GM12878 (cell line): ENCODE data around the gene NSL1. TPM values are rescaled to one million over a fixed set of nuclear protein-coding genes. Genes with fewer than 3 reads are reported as not detected.
A peak's percentile ranks its signal among the peaks of the same experiment; 100 is the strongest.

Experiments used
- ATAC-seq: fragments of 200-7000 bp; cut with Tn5 transposase; 3 replicates; pipeline ENCODE4 v1.9.1; 2020; ENCODE audit warnings: mild to moderate bottlenecking, moderate library complexity
- BruUV-seq: library from RNA; stranded (reverse); fragments of 400-500 nt; replicated peaks from 2 replicates; lab custom pipeline; 2021; lab: Mats Ljungman, UMichigan
- CTCF ChIA-PET: fragments of 300-600 bp; sonication (Branson Sonifier 250); formaldehyde crosslinking; extraction: SDS; loops from one replicate; lab custom pipeline; 2021; ENCODE audit warnings: inconsistent platforms; lab: Yijun Ruan, JAX
- POLR2A ChIA-PET: fragments of 350-600 bp; formaldehyde crosslinking; extraction: SDS; loops from one replicate; lab custom pipeline; 2021; ENCODE audit warnings: inconsistent platforms; lab: Charles Lee
- RAD21 ChIA-PET: fragments of 300-600 bp; sonication (Branson Sonifier 250); formaldehyde crosslinking; loops from one replicate; lab custom pipeline; 2023; ENCODE audit warnings: antibody characterized with exemption; ENCODE audit not compliant: unreplicated experiment; lab: Charles Lee
- SMC1A ChIA-PET: fragments of 300-600 bp; sonication (Branson Sonifier 250); formaldehyde crosslinking; loops from one replicate; lab custom pipeline; 2023; ENCODE audit not compliant: unreplicated experiment, uncharacterized antibody; lab: Charles Lee
- DNase-seq: peaks from one replicate; pipeline ENCODE4 v3.0.0-alpha.2; 2011; ENCODE audit warnings: low read depth, low spot score
- FAIRE-seq: peaks from 3 replicates; lab custom pipeline; 2011; peaks lifted over from hg19 to GRCh38; lab: Jason Lieb, UNC
- H2AFZ ChIP-seq: 2 replicates; pipeline ENCODE4 v1.6.0; 2011; ENCODE audit warnings: low read depth, low read length, control low read depth; ENCODE audit not compliant: control insufficient read depth
- H3K27ac ChIP-seq: 2 replicates; pipeline ENCODE4 v1.5.1; 2011; ENCODE audit warnings: control low read depth; ENCODE audit not compliant: control insufficient read depth, insufficient read depth
- H3K27me3 ChIP-seq, 2 experiments: replicated peaks in 1 of 2; 2 replicates each; pipeline versions ENCODE4 v1.6.0 to v1.6.1; 2011; ENCODE audit warnings: low read length in 1 of 2; ENCODE audit not compliant: control insufficient read depth in 2 of 2, insufficient read depth in 2 of 2
- H3K36me3 ChIP-seq, 2 experiments: 2 replicates each; pipeline ENCODE4 v1.5.1; 2011; ENCODE audit warnings: low read length in 1 of 2; ENCODE audit not compliant: control insufficient read depth in 2 of 2, insufficient read depth in 2 of 2
- H3K4me1 ChIP-seq: 2 replicates; pipeline ENCODE4 v1.6.1; 2011; ENCODE audit warnings: mild to moderate bottlenecking, low read length, moderate library complexity, mixed read lengths; ENCODE audit not compliant: control insufficient read depth, insufficient read depth
- H3K4me2 ChIP-seq: 2 replicates; pipeline ENCODE4 v1.6.0; 2011; ENCODE audit warnings: control low read depth; ENCODE audit not compliant: control insufficient read depth, insufficient read depth
- H3K4me3 ChIP-seq: fragments of 200-600 bp; sonication (generic); 2 replicates; pipeline ENCODE4 v1.5.1; 2016
- H3K79me2 ChIP-seq: 2 replicates; pipeline ENCODE4 v1.6.0; 2011; ENCODE audit warnings: low read length; ENCODE audit not compliant: control insufficient read depth, insufficient read depth
- H3K9ac ChIP-seq: 2 replicates; pipeline ENCODE4 v1.8.0; 2011; ENCODE audit warnings: low read length, control low read depth, mixed read lengths; ENCODE audit not compliant: control insufficient read depth, insufficient read depth
- H3K9me3 ChIP-seq: replicated peaks from 3 replicates; pipeline ENCODE4 v1.5.1; 2011; ENCODE audit warnings: mild to moderate bottlenecking, low read length; ENCODE audit not compliant: control insufficient read depth, insufficient read depth
- H4K20me1 ChIP-seq: 2 replicates; pipeline ENCODE4 v1.6.0; 2011; ENCODE audit not compliant: control insufficient read depth, insufficient read depth
- ATF7 ChIP-seq: fragments of 450-650 bp; IDR thresholded peaks from 2 replicates; pipeline ENCODE4 v1.6.1; 2016; ENCODE audit warnings: low read depth, mild to moderate bottlenecking
- CBFB ChIP-seq: IDR thresholded peaks from 2 replicates; pipeline ENCODE4 v1.6.1; 2016; ENCODE audit warnings: antibody characterized with exemption, low read depth
- CREB1 ChIP-seq: IDR thresholded peaks from 2 replicates; pipeline ENCODE4 v1.6.1; 2012; ENCODE audit warnings: low read depth, mild to moderate bottlenecking, inconsistent platforms
- EZH2 ChIP-seq: IDR thresholded peaks from 2 replicates; pipeline ENCODE4 v1.6.1; 2012; ENCODE audit warnings: low read depth, mild to moderate bottlenecking, control low read depth, inconsistent platforms, low read length, borderline replicate concordance; ENCODE audit not compliant: control insufficient read depth
- IKZF2 ChIP-seq, 2 experiments: fragments of 450-650 bp; IDR thresholded peaks; 2 replicates each; pipeline ENCODE4 v1.6.1; 2017; ENCODE audit warnings: mild to moderate bottlenecking in 2 of 2, moderate library complexity in 2 of 2
- JUND ChIP-seq: IDR thresholded peaks from 2 replicates; pipeline ENCODE4 v1.6.1; 2012; ENCODE audit warnings: low read depth, mild to moderate bottlenecking, low read length, improper control_type of control experiment, moderate library complexity
- MEF2B ChIP-seq: fragments of 450-650 bp; IDR thresholded peaks from 2 replicates; pipeline ENCODE4 v1.6.1; 2018; ENCODE audit warnings: mild to moderate bottlenecking, moderate library complexity; ENCODE audit not compliant: partially characterized antibody, poor library complexity, severe bottlenecking
- MTA2 ChIP-seq: fragments of 450-650 bp; IDR thresholded peaks from 2 replicates; pipeline ENCODE4 v1.6.1; 2016; ENCODE audit warnings: low read depth, mild to moderate bottlenecking, moderate library complexity
- NFIC ChIP-seq: IDR thresholded peaks from 2 replicates; pipeline ENCODE4 v1.6.1; 2012; ENCODE audit warnings: low read depth, mild to moderate bottlenecking, inconsistent platforms, low read length, moderate library complexity
- POLR2AphosphoS5 ChIP-seq: IDR thresholded peaks from 2 replicates; pipeline ENCODE4 v1.6.1; 2011; ENCODE audit warnings: mild to moderate bottlenecking, low read length, inconsistent platforms
- RFX5 ChIP-seq: IDR thresholded peaks from 2 replicates; pipeline ENCODE4 v1.6.1; 2011; ENCODE audit warnings: low read depth, low read length, improper control_type of control experiment
- TCF3 ChIP-seq: IDR thresholded peaks from 2 replicates; pipeline ENCODE4 v1.6.1; 2012; ENCODE audit warnings: low read depth, mild to moderate bottlenecking, low read length, borderline replicate concordance; ENCODE audit not compliant: insufficient read depth
- ZZZ3 ChIP-seq: IDR thresholded peaks from 2 replicates; pipeline ENCODE4 v1.6.1; 2011; ENCODE audit warnings: low read depth; ENCODE audit not compliant: control insufficient read depth, insufficient read length
- WGBS: methylation state at CpG from one replicate; pipeline ENCODE4 v1.1.6; 2016; ENCODE audit warnings: low lambda C conversion rate; ENCODE audit not compliant: insufficient replicate concordance, insufficient coverage; ENCODE audit errors: missing lambda C conversion rate; 5-methylcytosine and 5-hydroxymethylcytosine counted together
- in situ Hi-C: fragments of 300-500 bp; cut with MboI; formaldehyde crosslinking; loops from 9 replicates; pipeline ENCODE4 v1.14.3; 2018; ENCODE audit warnings: mixed read lengths
- intact Hi-C: fragments of 100-400 bp; cut with micrococcal nuclease; formaldehyde crosslinking; loops from one replicate; pipeline ENCODE4 v1.14.2; 2022; ENCODE audit not compliant: unreplicated experiment
- polyA plus RNA-seq, 11 experiments: library from polyadenylated mRNA; depleted of rRNA in 4 of 11; unstranded in 6 of 11; stranded (reverse) in 5 of 11; fragments of >200 nt; fragmentation: Nextera tagmentation in 4 of 11; fragmentation: Illumina TruSeq in 1 of 11; extraction: Ambion mirVana in 4 of 11; extraction: Trizol in 1 of 11; gene quantifications; 1 replicate in 1 of 11; 2 replicates in 10 of 11; pipeline versions ENCODE4 v1.2.1 to v1.2.3, GENCODE V29; 2011 to 2016; ENCODE audit warnings: inconsistent platforms in 2 of 11, missing spikeins in 2 of 11, low read depth in 1 of 11
- total RNA-seq, 4 experiments: library from RNA; depleted of rRNA in 3 of 4; stranded (reverse); fragments of >200 nt in 3 of 4; fragmentation: Illumina TruSeq in 1 of 4; extraction: Trizol in 1 of 4; gene quantifications; 2 replicates each; pipeline versions ENCODE4 v1.2.1 to v1.2.3, GENCODE V29; 2013 to 2021
- TF ChIP-seq, protein P1 (sequence below): IDR thresholded peaks from 2 replicates; pipeline ENCODE4 v1.6.1; 2012; ENCODE audit warnings: low read length, inconsistent platforms
- TF ChIP-seq, protein P2 (sequence below): IDR thresholded peaks from 2 replicates; pipeline ENCODE4 v1.6.1; 2011; ENCODE audit warnings: borderline replicate concordance, low read depth, mild to moderate bottlenecking, moderate library complexity, mixed read lengths, low read length; ENCODE audit not compliant: insufficient read depth; ENCODE audit errors: extremely low read length
- TF ChIP-seq, protein P3 (sequence below): fragments of 450-650 bp; IDR thresholded peaks from 2 replicates; pipeline ENCODE4 v1.6.1; 2017; ENCODE audit warnings: mild to moderate bottlenecking, low read depth, inconsistent platforms; ENCODE audit not compliant: poor library complexity, severe bottlenecking
- TF ChIP-seq, protein P4 (sequence below): fragments of 450-650 bp; IDR thresholded peaks from 2 replicates; pipeline ENCODE4 v1.6.1; 2017; ENCODE audit warnings: low read depth, mild to moderate bottlenecking, moderate library complexity

The NSL1 gene
- total and polyA plus RNA-seq, 10 of the 15 experiments (the other 5 are each of a cell fraction or from before 2014, with no cell fraction given) = 36.7 to 74.2 (median 46.4) TPM

DNA sequence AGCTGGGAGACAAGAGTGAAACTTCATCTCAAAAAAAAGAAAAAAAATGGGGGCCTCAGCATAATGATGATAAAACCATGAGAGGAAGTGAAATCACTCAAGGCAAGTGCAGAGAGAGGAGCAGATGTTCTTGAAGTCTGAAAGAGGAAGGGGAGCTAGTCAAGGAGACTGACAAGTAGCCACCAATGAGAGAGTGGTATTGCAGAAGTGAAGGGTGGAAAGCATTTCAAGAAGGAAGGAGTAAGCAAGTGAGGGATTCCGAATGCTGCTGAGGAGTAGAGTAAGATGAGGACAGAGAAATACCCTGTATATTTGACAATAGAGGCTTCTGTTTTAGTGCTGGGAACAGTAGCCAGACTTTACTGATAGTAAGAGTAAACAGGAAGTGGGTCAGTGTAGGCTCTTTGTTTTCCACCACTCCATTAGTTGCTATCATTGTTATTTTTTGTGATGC lies 3.0 kb upstream of the NSL1 start:
- Histone ChIP-seq H3K36me3 (peaks cover 0 to 12% of the 10 kb centered on the region in 2 experiments; a peak in 1 of 4 replicates), H3K4me1 (peaks cover 14% of the 10 kb centered on the region), H3K27ac (peak overlapping the region; percentile 93), H2AFZ (peak overlapping the region; percentile 91), H3K4me2 (peak overlapping the region; percentile 84), H3K27me3 (no peaks in the 10 kb centered on the region), H3K9me3 (no peaks in the 10 kb centered on the region; the same call in 2 of the 3 replicates), H3K9ac (peak overlapping the region; percentile 42), H3K4me3 (peak overlapping the region; percentile 55), H3K79me2 (peaks cover 32% of the 10 kb centered on the region), H4K20me1 (no peaks in the 10 kb centered on the region)
- CTCF ChIA-PET = interaction anchor here (0.6 to 2.2 kb wide), 13 partner anchors 10 to 200 kb away, joined by 3 to 8 read pairs (median 4); no protein-coding TSS in a partner anchor
- SMC1A ChIA-PET = interaction anchor here (0.9 to 3.0 kb wide), 19 partner anchors 9 to 723 kb away, joined by 3 to 20 read pairs (median 5); no protein-coding TSS in a partner anchor
- POLR2A ChIA-PET = interaction anchor here (0.5 to 1.0 kb wide), 4 partner anchors 11 to 186 kb away, joined by 3 to 5 read pairs (median 4); partner anchors contain the start of gene ATF3
- WGBS = 6% methylated on average over 1 of the region's 1 CpG
- RAD21 ChIA-PET = interaction anchor here (0.7 to 1.7 kb wide), 7 partner anchors 9 to 276 kb away, joined by 3 to 4 read pairs (median 3); no protein-coding TSS in a partner anchor
- BruUV-seq = no TSS peak
- peak; percentile 90 for DNase-seq
- intact Hi-C loops (loop anchor here (2.0 kb wide), 2 partner anchors 64 to 160 kb away; partner anchors contain the start of gene FLVCR1), in situ Hi-C loops (no loop called here)
- ATAC-seq = peak; percentile 85
- FAIRE-seq = peak; percentile 92
- TF ChIP-seq JUND (no peak), CREB1 (peak; percentile 67), MTA2 (peak; percentile 49), POLR2AphosphoS5 (0 out of 2 replicates have a peak, but pooled peaks have one; percentile 46), TCF3 (peak; percentile 63; the same call in 1 of the 2 replicates), RFX5 (no peak), MEF2B (peak; percentile 31), ATF7 (0 out of 2 replicates have a peak, but pooled peaks have one; percentile 37), ZZZ3 (no peak), CBFB (peak; percentile 56; the same call in 1 of the 2 replicates), NFIC (peak; percentile 59), IKZF2 (IDR thresholded peaks at IDR 0.05) (peak; percentile 44 to 61), EZH2 (no peak)
- TF ChIP-seq, protein P1, sequence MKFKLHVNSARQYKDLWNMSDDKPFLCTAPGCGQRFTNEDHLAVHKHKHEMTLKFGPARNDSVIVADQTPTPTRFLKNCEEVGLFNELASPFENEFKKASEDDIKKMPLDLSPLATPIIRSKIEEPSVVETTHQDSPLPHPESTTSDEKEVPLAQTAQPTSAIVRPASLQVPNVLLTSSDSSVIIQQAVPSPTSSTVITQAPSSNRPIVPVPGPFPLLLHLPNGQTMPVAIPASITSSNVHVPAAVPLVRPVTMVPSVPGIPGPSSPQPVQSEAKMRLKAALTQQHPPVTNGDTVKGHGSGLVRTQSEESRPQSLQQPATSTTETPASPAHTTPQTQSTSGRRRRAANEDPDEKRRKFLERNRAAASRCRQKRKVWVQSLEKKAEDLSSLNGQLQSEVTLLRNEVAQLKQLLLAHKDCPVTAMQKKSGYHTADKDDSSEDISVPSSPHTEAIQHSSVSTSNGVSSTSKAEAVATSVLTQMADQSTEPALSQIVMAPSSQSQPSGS = peak; percentile 59; the same call in 1 of the 2 replicates
- TF ChIP-seq, protein P2, sequence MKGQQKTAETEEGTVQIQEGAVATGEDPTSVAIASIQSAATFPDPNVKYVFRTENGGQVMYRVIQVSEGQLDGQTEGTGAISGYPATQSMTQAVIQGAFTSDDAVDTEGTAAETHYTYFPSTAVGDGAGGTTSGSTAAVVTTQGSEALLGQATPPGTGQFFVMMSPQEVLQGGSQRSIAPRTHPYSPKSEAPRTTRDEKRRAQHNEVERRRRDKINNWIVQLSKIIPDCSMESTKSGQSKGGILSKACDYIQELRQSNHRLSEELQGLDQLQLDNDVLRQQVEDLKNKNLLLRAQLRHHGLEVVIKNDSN = no peak
- TF ChIP-seq, protein P3, sequence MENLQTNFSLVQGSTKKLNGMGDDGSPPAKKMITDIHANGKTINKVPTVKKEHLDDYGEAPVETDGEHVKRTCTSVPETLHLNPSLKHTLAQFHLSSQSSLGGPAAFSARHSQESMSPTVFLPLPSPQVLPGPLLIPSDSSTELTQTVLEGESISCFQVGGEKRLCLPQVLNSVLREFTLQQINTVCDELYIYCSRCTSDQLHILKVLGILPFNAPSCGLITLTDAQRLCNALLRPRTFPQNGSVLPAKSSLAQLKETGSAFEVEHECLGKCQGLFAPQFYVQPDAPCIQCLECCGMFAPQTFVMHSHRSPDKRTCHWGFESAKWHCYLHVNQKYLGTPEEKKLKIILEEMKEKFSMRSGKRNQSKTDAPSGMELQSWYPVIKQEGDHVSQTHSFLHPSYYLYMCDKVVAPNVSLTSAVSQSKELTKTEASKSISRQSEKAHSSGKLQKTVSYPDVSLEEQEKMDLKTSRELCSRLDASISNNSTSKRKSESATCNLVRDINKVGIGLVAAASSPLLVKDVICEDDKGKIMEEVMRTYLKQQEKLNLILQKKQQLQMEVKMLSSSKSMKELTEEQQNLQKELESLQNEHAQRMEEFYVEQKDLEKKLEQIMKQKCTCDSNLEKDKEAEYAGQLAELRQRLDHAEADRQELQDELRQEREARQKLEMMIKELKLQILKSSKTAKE = peak; percentile 44
- TF ChIP-seq, protein P4, sequence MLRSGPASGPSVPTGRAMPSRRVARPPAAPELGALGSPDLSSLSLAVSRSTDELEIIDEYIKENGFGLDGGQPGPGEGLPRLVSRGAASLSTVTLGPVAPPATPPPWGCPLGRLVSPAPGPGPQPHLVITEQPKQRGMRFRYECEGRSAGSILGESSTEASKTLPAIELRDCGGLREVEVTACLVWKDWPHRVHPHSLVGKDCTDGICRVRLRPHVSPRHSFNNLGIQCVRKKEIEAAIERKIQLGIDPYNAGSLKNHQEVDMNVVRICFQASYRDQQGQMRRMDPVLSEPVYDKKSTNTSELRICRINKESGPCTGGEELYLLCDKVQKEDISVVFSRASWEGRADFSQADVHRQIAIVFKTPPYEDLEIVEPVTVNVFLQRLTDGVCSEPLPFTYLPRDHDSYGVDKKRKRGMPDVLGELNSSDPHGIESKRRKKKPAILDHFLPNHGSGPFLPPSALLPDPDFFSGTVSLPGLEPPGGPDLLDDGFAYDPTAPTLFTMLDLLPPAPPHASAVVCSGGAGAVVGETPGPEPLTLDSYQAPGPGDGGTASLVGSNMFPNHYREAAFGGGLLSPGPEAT = 0 out of 2 replicates have a peak, but pooled peaks have one; percentile 34
